Left ventricle myocardium inferior (tissue), 1 donor: ENCODE measurements around the gene MED13L. TPM values are rescaled to one million over a fixed set of nuclear protein-coding genes. Genes with fewer than 3 reads are reported as not detected.

ENCODE experiments used
- DNase-seq: peaks from one replicate; pipeline ENCODE4 v3.0.0-alpha.2; 2020
- H3K27ac ChIP-seq: fragments of 200-600 bp; replicated peaks from 2 replicates; pipeline ENCODE4 v1.8.0; 2021
- H3K27me3 ChIP-seq: fragments of 200-600 bp; 2 replicates; pipeline ENCODE4 v1.8.0; 2021; ENCODE audit warnings: low read depth
- H3K36me3 ChIP-seq: fragments of 200-600 bp; 2 replicates; pipeline ENCODE4 v1.8.0; 2021
- H3K4me1 ChIP-seq: fragments of 200-600 bp; 2 replicates; pipeline ENCODE4 v1.8.0; 2021
- H3K4me3 ChIP-seq: fragments of 200-600 bp; 2 replicates; pipeline ENCODE4 v1.8.0; 2021; ENCODE audit warnings: mild to moderate bottlenecking, moderate library complexity
- H3K9me3 ChIP-seq: fragments of 200-600 bp; replicated peaks from 2 replicates; pipeline ENCODE4 v1.8.0; 2021
- intact Hi-C: fragments of 100-400 bp; cut with micrococcal nuclease; formaldehyde crosslinking; loops from one replicate; pipeline ENCODE4 v1.11.0; 2022
- total RNA-seq: library from RNA; stranded (reverse); fragmentation: NEBNext Ultra II Directional; extraction: Animal tissue kit (Norgen Biotek cat#: 25700); gene quantifications from one replicate; pipeline ENCODE4 v1.2.1, GENCODE V29; 2021
- TF ChIP-seq, protein P1 (sequence below): fragments of 200-600 bp; IDR thresholded peaks from 2 replicates; pipeline ENCODE4 v1.8.0; 2021; ENCODE audit warnings: antibody characterized with exemption, mild to moderate bottlenecking, borderline replicate concordance
- donor health status: DM: no; HTN: yes; CAD: no; lungs with severe emphysema.

Gene MED13L
- total RNA-seq, 1 donor from 2014 or later, result 55.0 TPM

DNA sequence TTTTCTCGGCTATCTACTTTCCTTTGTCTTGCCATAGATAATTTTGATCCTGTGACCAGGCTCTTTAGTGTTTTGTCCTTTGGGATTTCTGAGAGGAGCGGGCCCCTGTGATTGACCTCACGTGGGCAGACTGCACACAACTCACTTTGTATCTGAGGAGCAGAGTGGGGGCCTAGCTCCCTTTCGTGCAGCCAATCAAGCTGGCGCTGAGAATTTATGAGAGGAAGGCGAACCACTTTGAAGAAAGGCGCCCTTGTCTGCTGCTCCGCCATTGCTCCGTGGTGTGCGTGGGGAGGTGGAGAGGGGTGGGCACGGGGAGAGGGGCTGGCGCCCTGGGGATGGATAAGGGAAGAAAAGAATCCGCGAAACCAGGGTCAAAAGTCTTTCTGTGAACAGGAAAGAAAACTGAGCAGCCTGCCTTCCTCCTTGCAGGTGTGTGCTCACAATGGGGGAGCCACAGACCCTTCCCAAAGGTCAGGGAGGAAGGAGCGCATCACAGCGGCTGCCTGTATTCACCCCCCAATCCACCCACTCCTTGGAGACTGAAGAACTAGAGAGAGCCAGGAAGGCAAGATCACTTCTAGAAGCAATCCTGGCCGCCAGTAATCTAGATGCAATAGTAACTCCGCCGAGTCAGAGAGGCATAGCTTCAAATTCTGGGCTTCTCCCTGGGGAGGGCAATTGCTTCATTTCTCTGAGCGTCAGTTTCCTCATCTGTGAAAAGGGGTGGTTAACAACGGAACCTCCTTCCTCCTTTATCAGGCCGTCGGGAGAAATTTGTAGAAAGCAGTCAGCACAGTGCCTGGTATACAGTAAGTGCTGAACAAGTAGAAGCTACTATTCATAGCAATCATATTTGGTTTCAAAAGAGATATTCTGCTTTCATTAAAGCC, 24.9 kb upstream of the MED13L start:
- H3K27me3 ChIP-seq, result peaks cover 11% of the 10 kb centered on the region
- no peak overlapping the region for H3K27ac ChIP-seq
- H3K4me3 ChIP-seq, result no peak overlapping the region
- TF ChIP-seq, protein P1, sequence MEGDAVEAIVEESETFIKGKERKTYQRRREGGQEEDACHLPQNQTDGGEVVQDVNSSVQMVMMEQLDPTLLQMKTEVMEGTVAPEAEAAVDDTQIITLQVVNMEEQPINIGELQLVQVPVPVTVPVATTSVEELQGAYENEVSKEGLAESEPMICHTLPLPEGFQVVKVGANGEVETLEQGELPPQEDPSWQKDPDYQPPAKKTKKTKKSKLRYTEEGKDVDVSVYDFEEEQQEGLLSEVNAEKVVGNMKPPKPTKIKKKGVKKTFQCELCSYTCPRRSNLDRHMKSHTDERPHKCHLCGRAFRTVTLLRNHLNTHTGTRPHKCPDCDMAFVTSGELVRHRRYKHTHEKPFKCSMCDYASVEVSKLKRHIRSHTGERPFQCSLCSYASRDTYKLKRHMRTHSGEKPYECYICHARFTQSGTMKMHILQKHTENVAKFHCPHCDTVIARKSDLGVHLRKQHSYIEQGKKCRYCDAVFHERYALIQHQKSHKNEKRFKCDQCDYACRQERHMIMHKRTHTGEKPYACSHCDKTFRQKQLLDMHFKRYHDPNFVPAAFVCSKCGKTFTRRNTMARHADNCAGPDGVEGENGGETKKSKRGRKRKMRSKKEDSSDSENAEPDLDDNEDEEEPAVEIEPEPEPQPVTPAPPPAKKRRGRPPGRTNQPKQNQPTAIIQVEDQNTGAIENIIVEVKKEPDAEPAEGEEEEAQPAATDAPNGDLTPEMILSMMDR, result no peak
- H3K36me3 ChIP-seq, result no peaks in the 10 kb centered on the region
- peaks cover 7% of the 10 kb centered on the region for H3K4me1 ChIP-seq
- intact Hi-C loops, result no loop called here
- DNase-seq, result no peak
- no peaks in the 10 kb centered on the region for H3K9me3 ChIP-seq

DNA sequence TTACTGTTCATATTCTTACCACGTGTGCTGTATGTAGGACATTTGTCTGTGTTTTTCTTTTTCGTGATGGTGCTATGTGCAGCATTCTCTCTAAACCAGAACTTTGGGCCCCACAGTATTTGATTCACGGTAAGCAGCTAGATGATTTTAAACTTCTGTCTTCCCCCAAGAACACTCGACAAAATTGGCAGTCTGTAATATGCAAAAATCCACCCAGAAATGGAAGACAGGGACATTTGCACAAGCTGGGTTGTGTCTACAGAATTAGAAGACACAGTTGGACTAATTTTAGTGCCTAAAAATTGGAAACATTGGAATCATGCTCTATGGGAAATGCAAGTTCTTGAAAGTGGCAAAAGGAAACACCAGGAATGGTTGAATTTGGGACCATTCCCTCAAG, 24.1 kb upstream of the MED13L start:
- no peak overlapping the region for H3K4me3 ChIP-seq
- TF ChIP-seq, protein P1, result no peak
- no peak for DNase-seq
- peaks cover 7% of the 10 kb centered on the region for H3K4me1 ChIP-seq
- no peaks in the 10 kb centered on the region for H3K36me3 ChIP-seq
- no peaks in the 10 kb centered on the region for H3K9me3 ChIP-seq
- intact Hi-C loops, result no loop called here
- H3K27me3 ChIP-seq, result peaks cover 11% of the 10 kb centered on the region
- no peak overlapping the region for H3K27ac ChIP-seq

DNA sequence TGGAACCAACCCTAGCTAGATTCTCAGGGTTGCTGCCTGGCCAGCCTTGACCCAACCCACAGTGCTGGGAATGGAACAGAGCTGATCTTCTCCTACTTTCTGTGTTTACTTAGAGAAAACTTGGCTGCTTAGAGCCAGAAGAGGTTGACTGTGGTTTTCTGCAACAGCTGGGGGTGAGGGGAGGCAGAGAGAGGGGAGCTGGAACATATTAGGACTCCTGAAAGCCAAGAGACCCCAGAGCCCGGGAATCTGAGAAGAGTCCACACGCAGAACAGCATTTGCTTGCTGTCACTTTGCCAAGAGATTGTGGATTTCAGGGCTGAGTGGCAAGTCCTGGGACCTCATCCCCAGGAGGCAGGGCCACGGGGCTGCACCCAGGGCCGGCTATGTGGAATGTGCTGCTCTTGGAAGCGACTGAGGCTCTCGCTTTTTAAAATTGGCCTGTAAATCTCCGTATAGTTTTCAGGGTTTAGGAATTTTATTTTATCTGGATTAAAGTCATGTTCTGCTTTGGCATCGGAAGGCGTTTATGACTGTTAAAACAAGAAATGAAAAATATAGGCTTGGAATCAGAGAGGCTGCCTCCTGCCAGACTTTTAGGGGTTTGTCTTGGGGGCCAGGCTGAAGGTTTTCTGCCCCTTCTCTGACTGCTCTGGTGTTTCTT, 22.3 kb upstream of the MED13L start:
- Histone ChIP-seq H3K27me3 (peaks cover 11% of the 10 kb centered on the region), H3K4me3 (no peak overlapping the region)
- TF ChIP-seq, protein P1, result no peak

DNA sequence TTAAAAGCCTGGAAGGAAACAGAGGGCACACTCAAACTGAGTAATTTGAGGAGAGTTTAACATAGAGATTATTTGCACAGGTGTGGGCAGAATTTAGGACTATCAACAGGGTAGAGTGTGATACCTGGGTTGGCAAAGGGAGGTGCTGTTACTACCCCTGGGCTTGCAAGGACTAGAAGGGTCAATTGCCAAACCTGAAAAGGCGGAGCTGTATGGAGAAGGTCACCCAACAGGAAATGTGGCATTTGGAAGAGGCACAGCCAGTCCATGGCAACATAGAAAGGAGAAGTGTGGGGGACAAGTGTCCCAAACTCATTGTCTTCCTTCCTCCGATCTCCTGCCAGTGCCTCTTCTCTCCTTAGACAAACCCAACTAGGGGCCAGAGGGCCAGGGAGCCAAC, 21.6 kb upstream of the MED13L start:
- DNase-seq, result no peak
- Histone ChIP-seq H3K4me1 (peaks cover 7% of the 10 kb centered on the region), H3K27ac (no peak overlapping the region), H3K4me3 (no peak overlapping the region), H3K36me3 (no peaks in the 10 kb centered on the region), H3K9me3 (no peaks in the 10 kb centered on the region), H3K27me3 (peaks cover 11% of the 10 kb centered on the region)
- TF ChIP-seq, protein P1, result no peak
- intact Hi-C loops, result no loop called here

More for the DNA sequence above, 22.3 kb upstream of the MED13L start:
- Histone ChIP-seq H3K27ac (peak overlapping the region; percentile 37), H3K9me3 (no peaks in the 10 kb centered on the region), H3K36me3 (no peaks in the 10 kb centered on the region), H3K4me1 (peaks cover 7% of the 10 kb centered on the region)
- intact Hi-C loops, result no loop called here
- no peak for DNase-seq

DNA sequence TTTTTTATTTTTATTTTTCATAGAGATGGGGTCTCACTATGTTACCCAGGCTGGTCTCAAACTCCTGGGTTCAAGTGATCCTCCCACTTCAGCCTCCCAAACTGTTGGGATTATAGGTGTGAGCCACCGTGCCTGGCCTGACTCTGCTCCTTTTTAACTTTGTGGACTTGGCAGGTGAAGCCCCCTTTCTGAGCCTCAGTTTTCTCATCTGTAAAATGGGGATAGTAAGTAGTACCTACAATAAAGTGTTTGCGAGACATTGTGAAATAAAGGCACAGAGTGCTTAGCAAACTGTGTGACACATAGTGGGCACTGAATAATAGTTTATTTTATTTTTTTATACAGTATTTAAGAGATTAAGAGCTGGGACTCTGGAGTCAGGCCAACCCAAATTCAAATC, 21.1 kb upstream of the MED13L start:
- DNase-seq, result no peak
- Histone ChIP-seq H3K27me3 (peaks cover 11% of the 10 kb centered on the region), H3K27ac (no peak overlapping the region), H3K4me1 (peaks cover 7% of the 10 kb centered on the region), H3K36me3 (no peaks in the 10 kb centered on the region), H3K4me3 (no peak overlapping the region), H3K9me3 (no peaks in the 10 kb centered on the region)
- intact Hi-C loops, result no loop called here
- TF ChIP-seq, protein P1, result no peak
